ENCODE results near the gene RNF180. TPM values are rescaled to one million over a fixed set of nuclear protein-coding genes. Genes with fewer than 3 reads are reported as not detected.

The RNF180 gene
- total RNA-seq, 1 donor from 2014 or later, result 8.6 TPM

GRCh38 chr5:64330728-64331231 is 165.1 kb downstream of the RNF180 start:
- Mint-ChIP-seq H3K36me3 (peaks cover 15% of the 10 kb centered on the region), H3K4me1 (no peaks in the 10 kb centered on the region), H3K4me3 (no peak overlapping the region), H3K27me3 (ENCODE audit: low read depth) (no peaks in the 10 kb centered on the region), H3K27ac (no peak overlapping the region), H3K9me3 (peaks cover 20% of the 10 kb centered on the region)
- TF ChIP-seq, protein P1, sequence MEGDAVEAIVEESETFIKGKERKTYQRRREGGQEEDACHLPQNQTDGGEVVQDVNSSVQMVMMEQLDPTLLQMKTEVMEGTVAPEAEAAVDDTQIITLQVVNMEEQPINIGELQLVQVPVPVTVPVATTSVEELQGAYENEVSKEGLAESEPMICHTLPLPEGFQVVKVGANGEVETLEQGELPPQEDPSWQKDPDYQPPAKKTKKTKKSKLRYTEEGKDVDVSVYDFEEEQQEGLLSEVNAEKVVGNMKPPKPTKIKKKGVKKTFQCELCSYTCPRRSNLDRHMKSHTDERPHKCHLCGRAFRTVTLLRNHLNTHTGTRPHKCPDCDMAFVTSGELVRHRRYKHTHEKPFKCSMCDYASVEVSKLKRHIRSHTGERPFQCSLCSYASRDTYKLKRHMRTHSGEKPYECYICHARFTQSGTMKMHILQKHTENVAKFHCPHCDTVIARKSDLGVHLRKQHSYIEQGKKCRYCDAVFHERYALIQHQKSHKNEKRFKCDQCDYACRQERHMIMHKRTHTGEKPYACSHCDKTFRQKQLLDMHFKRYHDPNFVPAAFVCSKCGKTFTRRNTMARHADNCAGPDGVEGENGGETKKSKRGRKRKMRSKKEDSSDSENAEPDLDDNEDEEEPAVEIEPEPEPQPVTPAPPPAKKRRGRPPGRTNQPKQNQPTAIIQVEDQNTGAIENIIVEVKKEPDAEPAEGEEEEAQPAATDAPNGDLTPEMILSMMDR (IDR thresholded peaks at IDR 0.05; ENCODE audit: unreplicated experiment), result no peak
- no peak for DNase-seq (ENCODE audit: low spot score in 2 of 2, unreplicated experiment in 2 of 2)

DNA sequence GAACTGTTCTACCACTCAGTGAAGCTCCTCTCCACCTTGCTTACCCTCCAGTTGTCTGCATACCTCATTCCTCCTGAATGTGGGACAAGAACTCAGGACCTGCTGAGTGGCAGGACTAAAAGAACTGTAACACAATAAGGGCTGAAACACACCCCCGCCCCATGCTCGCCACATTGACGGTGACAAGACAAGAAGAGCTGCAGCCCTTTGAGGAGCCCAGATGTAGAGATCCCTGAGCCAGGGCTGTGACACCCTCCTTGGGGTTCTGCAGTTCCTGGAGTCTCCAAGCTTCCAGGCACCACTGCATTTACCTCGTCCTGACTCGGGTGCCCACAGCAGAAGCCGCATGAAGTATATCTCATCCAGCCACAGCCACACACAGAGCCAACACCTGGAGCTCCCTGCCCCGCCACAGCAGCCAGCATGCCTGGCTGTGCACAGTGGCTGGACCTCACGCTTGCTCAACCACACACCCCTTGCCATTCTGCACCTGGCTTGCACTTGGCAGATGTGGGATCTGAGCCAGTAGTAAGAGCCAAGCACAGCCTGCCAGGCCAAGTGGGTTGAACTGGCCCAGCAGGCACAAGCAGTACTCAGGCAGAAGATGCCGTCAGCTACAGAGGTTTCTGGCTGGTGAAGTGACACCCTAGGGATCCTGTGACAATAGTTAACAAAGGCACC is 166.1 kb downstream of the RNF180 start:
- peaks cover 10% of the 10 kb centered on the region for H3K36me3 Mint-ChIP-seq
- H3K27ac Mint-ChIP-seq, result no peak overlapping the region
- TF ChIP-seq, protein P1 (IDR thresholded peaks at IDR 0.05; ENCODE audit: unreplicated experiment), result no peak
- H3K9me3 Mint-ChIP-seq, result peaks cover 14% of the 10 kb centered on the region
- no peak for DNase-seq (ENCODE audit: low spot score in 2 of 2, unreplicated experiment in 2 of 2)
- H3K4me1 Mint-ChIP-seq, result no peaks in the 10 kb centered on the region
- H3K27me3 Mint-ChIP-seq (ENCODE audit: low read depth), result no peaks in the 10 kb centered on the region
- no peak overlapping the region for H3K4me3 Mint-ChIP-seq

- TF ChIP-seq, protein P1 (IDR thresholded peaks at IDR 0.05; ENCODE audit: unreplicated experiment), result no peak
- Mint-ChIP-seq H3K36me3 (peaks cover 2% of the 10 kb centered on the region), H3K9me3 (no peaks in the 10 kb centered on the region), H3K27ac (no peak overlapping the region), H3K4me1 (no peaks in the 10 kb centered on the region), H3K4me3 (no peak overlapping the region), H3K27me3 (ENCODE audit: low read depth) (no peaks in the 10 kb centered on the region)
- DNase-seq (ENCODE audit: low spot score in 2 of 2, unreplicated experiment in 2 of 2), result no peak
Observed at GRCh38 chr5:64333886-64334285, 168.2 kb downstream of the RNF180 start.

DNA sequence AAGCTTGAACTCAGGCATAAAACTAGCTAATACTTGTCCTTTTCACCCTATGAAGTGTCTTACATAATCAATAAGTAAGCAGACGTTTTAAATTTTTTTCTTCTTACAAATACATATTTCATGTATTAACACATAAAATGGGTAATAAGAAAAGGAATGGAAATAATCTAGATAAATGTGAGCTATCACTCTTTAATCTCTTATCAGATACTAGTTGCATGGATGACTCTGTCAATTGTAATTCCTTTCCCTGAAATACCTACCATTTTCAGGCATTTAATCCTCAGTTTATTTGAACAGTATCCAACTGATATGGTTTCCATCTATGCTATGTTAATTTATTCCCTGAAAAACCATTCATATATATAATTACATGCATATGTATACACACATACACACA is 174.1 kb downstream of the RNF180 start:
- Mint-ChIP-seq H3K27ac (peak overlapping the region; percentile 7), H3K36me3 (peaks cover 2% of the 10 kb centered on the region), H3K9me3 (peaks cover 22% of the 10 kb centered on the region), H3K4me3 (no peak overlapping the region), H3K4me1 (peaks cover 9% of the 10 kb centered on the region), H3K27me3 (ENCODE audit: low read depth) (no peaks in the 10 kb centered on the region)
- TF ChIP-seq, protein P1 (IDR thresholded peaks at IDR 0.05; ENCODE audit: unreplicated experiment), result no peak
- no peak for DNase-seq (ENCODE audit: low spot score in 2 of 2, unreplicated experiment in 2 of 2)

GRCh38 chr5:64340293-64340692 is 174.7 kb downstream of the RNF180 start:
- H3K4me3 Mint-ChIP-seq, result no peak overlapping the region
- TF ChIP-seq, protein P1 (IDR thresholded peaks at IDR 0.05; ENCODE audit: unreplicated experiment), result no peak
- H3K27ac Mint-ChIP-seq, result peak overlapping the region; percentile 7
- H3K4me1 Mint-ChIP-seq, result peaks cover 9% of the 10 kb centered on the region
- no peak for DNase-seq (ENCODE audit: low spot score in 2 of 2, unreplicated experiment in 2 of 2)
- H3K36me3 Mint-ChIP-seq, result peaks cover 2% of the 10 kb centered on the region
- H3K9me3 Mint-ChIP-seq, result peaks cover 22% of the 10 kb centered on the region
- no peaks in the 10 kb centered on the region for H3K27me3 Mint-ChIP-seq (ENCODE audit: low read depth)

Data from mesothelial cell of epicardium (in vitro differentiated cells).